K562 (cell line): ENCODE data around the gene CELSR3. TPM values are rescaled to one million over a fixed set of nuclear protein-coding genes. Genes with fewer than 3 reads are reported as not detected.

Experiments
- ARID4B ChIP-seq: sonication (generic); formaldehyde crosslinking; IDR thresholded peaks from 2 replicates; pipeline ENCODE4 v1.8.0; 2022; ENCODE audit warnings: mild to moderate bottlenecking, missing genetic modification reagents
- CC2D1A ChIP-seq: fragments of 450-650 bp; IDR thresholded peaks from 2 replicates; pipeline ENCODE4 v1.6.1; 2017; ENCODE audit warnings: mild to moderate bottlenecking
- CEBPB ChIP-seq: fragments of 450-650 bp; IDR thresholded peaks from 2 replicates; pipeline ENCODE4 v1.6.1; 2016; ENCODE audit warnings: missing genetic modification characterization, missing compliant biosample characterization
- FOXJ3 ChIP-seq: sonication (generic); formaldehyde crosslinking; IDR thresholded peaks from 2 replicates; pipeline ENCODE4 v1.4.0; 2020; ENCODE audit warnings: mild to moderate bottlenecking, missing genetic modification reagents
- HBP1 ChIP-seq: fragments of 450-650 bp; formaldehyde crosslinking; IDR thresholded peaks from 2 replicates; pipeline ENCODE4 v1.4.0; 2022; ENCODE audit warnings: missing genetic modification characterization
- MEF2D ChIP-seq: conservative IDR thresholded peaks from 2 replicates; pipeline ENCODE4 v1.6.1; 2016; ENCODE audit warnings: low read depth, missing genetic modification characterization, missing compliant biosample characterization
- MNT ChIP-seq, 2 experiments: fragments of 450-650 bp; conservative IDR thresholded peaks; 2 replicates each; pipeline ENCODE4 v1.6.1; 2017; ENCODE audit warnings: mild to moderate bottlenecking in 2 of 2, moderate library complexity in 2 of 2
- MYC ChIP-seq, 2 experiments: fragments of 250-450 bp in 1 of 2; sonication (Bioruptor Pico) in 1 of 2; IDR thresholded peaks; 2 replicates each; pipeline versions ENCODE4 v1.5.1 to v1.6.1; 2012 to 2021; ENCODE audit warnings: low read depth in 2 of 2, borderline replicate concordance in 1 of 2, improper control_type of control experiment in 1 of 2, low read length in 1 of 2, mild to moderate bottlenecking in 1 of 2, moderate library complexity in 1 of 2
- NCOA1 ChIP-seq: fragments of 450-650 bp; IDR thresholded peaks from 2 replicates; pipeline ENCODE4 v1.6.1; 2016; ENCODE audit warnings: low read depth
- PML ChIP-seq: IDR thresholded peaks from 2 replicates; pipeline ENCODE4 v1.6.1; 2012; ENCODE audit warnings: low read length, inconsistent platforms
- SIRT6 ChIP-seq: IDR thresholded peaks from one replicate; pipeline ENCODE4 v1.6.1; 2012; ENCODE audit warnings: low read depth, mild to moderate bottlenecking, control low read depth, inconsistent platforms, low read length, moderate library complexity
- WHSC1 ChIP-seq: IDR thresholded peaks from one replicate; pipeline ENCODE4 v1.6.1; 2012; ENCODE audit warnings: low read length, control low read depth, inconsistent platforms
- XRCC3 ChIP-seq: fragments of 450-650 bp; IDR thresholded peaks from 2 replicates; pipeline ENCODE4 v1.6.1; 2017; ENCODE audit warnings: mild to moderate bottlenecking, moderate library complexity
- XRCC4 ChIP-seq: IDR thresholded peaks from one replicate; pipeline ENCODE4 v1.6.1; 2011; ENCODE audit not compliant: insufficient read depth, insufficient read length; ENCODE audit errors: extremely low read depth
- ZNF175 ChIP-seq: fragments of 200-800 bp; sonication (Bioruptor generic); IDR thresholded peaks from 2 replicates; pipeline ENCODE4 v1.6.1; 2016; ENCODE audit warnings: low read depth, mild to moderate bottlenecking, missing genetic modification characterization, missing compliant biosample characterization
- ZNF639 ChIP-seq, 2 experiments: fragments of 200-800 bp in 1 of 2; sonication (Bioruptor generic) in 1 of 2; sonication (generic) in 1 of 2; formaldehyde crosslinking in 1 of 2; IDR thresholded peaks in 1 of 2; conservative IDR thresholded peaks in 1 of 2; 2 replicates each; pipeline versions ENCODE4 v1.5.0 to v1.6.1; 2016 to 2020; ENCODE audit warnings: missing compliant biosample characterization in 1 of 2, missing genetic modification characterization in 1 of 2, missing genetic modification reagents in 1 of 2
- polyA plus RNA-seq, 8 experiments: library from polyadenylated mRNA; depleted of rRNA in 4 of 8; stranded (reverse) in 5 of 8; unstranded in 3 of 8; fragments of >200 nt; fragmentation: Nextera tagmentation in 2 of 8; fragmentation: Illumina TruSeq in 1 of 8; extraction: Ambion mirVana in 2 of 8; extraction: Trizol in 1 of 8; gene quantifications; 2 replicates each; pipeline versions ENCODE4 v1.2.1 to v1.2.3, GENCODE V29; 2011 to 2014; ENCODE audit warnings: inconsistent platforms in 1 of 8, missing spikeins in 1 of 8
- total RNA-seq, 7 experiments: library from RNA; depleted of rRNA in 6 of 7; stranded (reverse); fragments of >200 nt in 6 of 7; fragmentation: Illumina TruSeq in 2 of 7; extraction: Trizol in 2 of 7; gene quantifications; 2 replicates each; pipeline versions ENCODE4 v1.2.1 to v1.2.3, GENCODE V29; 2011 to 2021; ENCODE audit warnings: low replicate concordance in 1 of 7
- TF ChIP-seq, protein P1 (sequence below): fragments of 250-450 bp; sonication (Bioruptor Pico); IDR thresholded peaks from 2 replicates; pipeline ENCODE4 v1.8.0; 2022; ENCODE audit warnings: moderate library complexity, mild to moderate bottlenecking, inconsistent platforms

The CELSR3 gene
- total and polyA plus RNA-seq, 9 of the 15 experiments (the other 6 are each of a cell fraction or from before 2014, with no cell fraction given), result 0.10 to 2.7 (median 0.76) TPM

- peak; percentile 35; the same call in 1 of the 2 replicates for TF ChIP-seq MYC (IDR thresholded peaks at IDR 0.05; ENCODE audit: low read depth, low read length)
- TF ChIP-seq MYC (CRISPR knock-in tag; IDR thresholded peaks at IDR 0.05; ENCODE audit: borderline replicate concordance, low read depth), result no peak
- TF ChIP-seq CC2D1A, result peak; percentile 32; the same call in 1 of the 2 replicates
- no peak for TF ChIP-seq ZNF639 (CRISPR knock-in tag; conservative IDR thresholded peaks at IDR 0.05 in 1 of 2, IDR thresholded peaks at IDR 0.05 in 1 of 2)
- TF ChIP-seq SIRT6, result no peak
- no peak for TF ChIP-seq CEBPB (tag)
- no peak for TF ChIP-seq HBP1
- TF ChIP-seq MNT (conservative IDR thresholded peaks at IDR 0.05), result peak in 1 of 2 experiments; percentile 75; a peak in 1 of 4 replicates
- TF ChIP-seq ZNF175, result no peak
- no peak for TF ChIP-seq NCOA1
- TF ChIP-seq PML, result no peak
- TF ChIP-seq FOXJ3, result no peak
- no peak for TF ChIP-seq MEF2D (tag)
- no peak for TF ChIP-seq WHSC1
- no peak for TF ChIP-seq XRCC4
- no peak; the same call in 1 of the 2 replicates for TF ChIP-seq ARID4B (CRISPR knock-in tag)
- no peak for TF ChIP-seq XRCC3
- TF ChIP-seq, protein P1, sequence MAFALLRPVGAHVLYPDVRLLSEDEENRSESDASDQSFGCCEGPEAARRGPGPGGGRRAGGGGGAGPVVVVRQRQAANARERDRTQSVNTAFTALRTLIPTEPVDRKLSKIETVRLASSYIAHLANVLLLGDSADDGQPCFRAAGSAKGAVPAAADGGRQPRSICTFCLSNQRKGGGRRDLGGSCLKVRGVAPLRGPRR (CRISPR knock-in tag), result no peak
Observed at GRCh38 chr3:48635222-48636021, 27.3 kb downstream of the CELSR3 start, which contains the start of gene SLC26A6 (continued).
